Fibroblast of skin of right quadriceps (primary cell): ENCODE results near the gene CERT1.

Experiments
- DNase-seq: peaks from one replicate; pipeline ENCODE4 v3.0.0-alpha.2; 2013

Gene CERT1

GRCh38 chr5:75387806-75388205 lies 123.6 kb downstream of the CERT1 start:
- no peak for DNase-seq

DNA sequence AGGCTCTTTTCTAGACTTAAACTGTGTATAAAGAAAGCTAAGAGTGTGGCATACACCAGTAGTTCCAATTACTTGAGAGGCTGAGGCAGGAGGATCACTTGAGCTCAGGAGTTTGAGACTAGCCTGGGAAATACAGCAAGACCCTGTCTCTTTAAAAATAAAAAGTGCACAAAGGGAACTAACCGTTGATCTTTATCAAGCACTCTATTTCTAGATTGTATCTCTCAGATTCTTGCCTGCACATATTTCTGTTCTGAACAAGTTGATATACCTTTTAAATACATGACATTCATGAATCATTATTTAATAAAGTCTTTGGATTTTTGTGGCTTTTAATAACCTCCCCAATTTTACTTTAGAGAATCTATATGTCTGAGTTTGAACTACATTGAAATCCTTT lies 127.2 kb downstream of the CERT1 start:
- DNase-seq = no peak

- no peak for DNase-seq
Observed at GRCh38 chr5:75381456-75381855, 130.0 kb downstream of the CERT1 start.

DNA sequence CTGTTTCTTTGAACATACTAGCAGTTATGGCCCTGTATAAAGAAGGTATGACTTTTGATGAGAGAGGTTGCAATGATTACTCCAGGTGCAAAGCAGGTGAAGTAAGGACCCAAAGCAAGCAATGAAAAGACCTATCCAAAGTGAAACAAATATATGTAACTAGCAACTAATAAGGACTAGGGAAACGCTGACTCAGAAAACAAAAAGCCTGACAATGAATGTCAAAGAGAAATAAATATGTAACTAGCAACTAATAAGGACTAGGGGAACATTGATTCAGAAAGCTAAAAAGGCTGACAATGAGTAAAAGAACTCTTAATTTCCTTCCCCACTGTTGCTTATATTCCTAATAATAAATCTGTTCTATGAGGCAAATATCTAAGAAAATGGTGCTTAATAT lies 131.3 kb downstream of the CERT1 start:
- DNase-seq = no peak

DNA sequence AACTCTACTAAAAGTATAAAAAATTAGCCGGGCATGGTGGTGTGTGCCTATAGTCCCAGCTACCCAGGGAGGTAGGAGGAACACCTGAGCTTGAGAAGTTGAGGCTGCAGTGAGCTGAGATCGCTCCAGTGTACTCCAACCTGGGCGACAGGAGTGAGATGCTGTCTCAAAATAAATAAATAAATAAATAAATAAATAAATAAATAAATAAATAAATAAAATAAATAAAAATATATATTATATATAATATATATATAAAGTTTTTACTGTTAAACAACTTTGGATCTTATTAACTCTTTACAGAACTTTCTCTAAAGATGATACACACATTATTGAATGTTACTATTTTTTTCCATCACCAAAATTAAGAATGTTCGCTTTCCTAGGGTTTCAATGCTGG lies 136.0 kb downstream of the CERT1 start:
- DNase-seq = no peak

GRCh38 chr5:75374394-75374814 lies 137.0 kb downstream of the CERT1 start:
- no peak for DNase-seq

DNA sequence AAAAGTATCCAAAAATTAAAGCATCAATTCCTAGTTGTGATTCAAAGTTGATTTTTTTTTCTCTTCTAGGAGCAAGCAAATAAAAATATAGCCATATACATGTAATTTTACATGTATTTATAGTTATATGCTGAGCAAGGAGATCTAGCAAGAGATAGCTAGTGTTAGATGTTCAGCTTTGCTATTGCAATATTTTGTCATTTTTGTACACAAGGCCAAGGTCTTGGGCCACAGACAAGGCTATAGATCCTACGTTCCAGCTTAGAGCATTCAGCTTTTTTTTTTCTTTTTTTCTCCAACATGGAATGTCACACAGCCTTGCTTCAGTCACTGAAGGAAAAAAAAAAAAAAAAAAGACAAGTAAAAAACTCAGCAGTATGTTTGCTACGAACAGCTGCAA lies 137.6 kb downstream of the CERT1 start:
- DNase-seq = no peak

DNA sequence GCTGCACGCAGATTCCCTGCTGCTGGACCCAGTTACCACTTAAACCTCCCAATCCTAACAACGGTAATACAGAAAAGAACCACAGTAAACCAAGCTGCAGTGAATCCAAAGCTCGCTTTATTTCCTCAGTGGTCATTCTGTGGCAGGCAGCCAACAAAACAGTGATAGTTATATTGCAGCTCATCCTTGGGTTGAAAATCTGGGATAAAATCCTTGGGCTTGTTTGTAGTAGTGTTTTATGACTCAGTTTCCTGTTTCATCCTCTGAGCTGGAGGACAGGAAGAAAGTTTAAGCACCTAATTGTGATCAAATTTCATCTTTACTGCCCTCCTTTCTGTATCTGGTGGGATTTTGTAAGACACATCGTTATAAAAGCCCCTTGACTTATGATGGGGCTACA lies 143.0 kb downstream of the CERT1 start:
- DNase-seq = peak; percentile 66

GRCh38 chr5:75367401-75367800 lies 144.0 kb downstream of the CERT1 start:
- peak; percentile 52 for DNase-seq

DNA sequence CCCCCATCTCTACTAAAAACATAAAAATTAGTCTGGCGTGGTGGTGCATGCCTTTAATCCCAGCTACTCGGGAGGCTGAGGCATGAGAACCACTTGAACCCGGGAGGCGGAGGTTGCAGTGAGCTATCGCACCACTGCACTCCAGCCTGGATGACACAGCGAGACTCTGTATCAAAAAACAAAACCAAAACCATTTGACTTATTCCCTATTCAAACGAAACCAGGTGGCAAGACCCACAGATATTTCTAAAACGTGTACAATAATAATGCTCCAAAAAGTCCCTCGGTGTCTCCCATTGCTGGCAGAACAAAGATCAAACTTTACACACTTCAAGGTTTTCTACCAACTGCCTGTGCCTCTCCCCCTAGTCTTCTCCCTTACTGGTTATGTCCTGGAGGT lies 144.6 kb downstream of the CERT1 start:
- no peak for DNase-seq

GRCh38 chr5:75365740-75366139 lies 145.7 kb downstream of the CERT1 start:
- DNase-seq = no peak

- DNase-seq = no peak
Observed at GRCh38 chr5:75364571-75365280, 146.7 kb downstream of the CERT1 start.

GRCh38 chr5:75363726-75364495 lies 147.5 kb downstream of the CERT1 start:
- no peak for DNase-seq

GRCh38 chr5:75363111-75363510 lies 148.3 kb downstream of the CERT1 start:
- no peak for DNase-seq

GRCh38 chr5:75362474-75362975 lies 148.9 kb downstream of the CERT1 start:
- no peak for DNase-seq

GRCh38 chr5:75361310-75361709 lies 150.1 kb downstream of the CERT1 start:
- DNase-seq = no peak

DNA sequence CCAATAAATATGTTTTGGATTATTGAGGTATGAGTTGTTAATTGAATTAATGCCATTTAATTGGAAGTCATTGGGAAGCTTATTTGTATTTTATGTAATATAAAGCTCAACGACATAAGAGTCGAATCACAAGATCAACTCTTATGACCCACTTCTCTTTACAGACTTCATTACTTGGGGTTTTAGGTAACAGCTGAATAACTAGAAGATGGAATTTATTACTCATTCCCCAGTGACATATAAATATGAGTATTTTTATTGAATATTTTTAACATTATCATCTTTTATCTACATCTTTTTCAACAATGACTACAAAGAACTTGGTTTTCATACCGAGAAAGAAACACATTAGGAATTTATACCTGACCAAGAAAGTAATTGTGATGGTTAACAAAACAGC lies 153.3 kb downstream of the CERT1 start:
- no peak for DNase-seq

DNA sequence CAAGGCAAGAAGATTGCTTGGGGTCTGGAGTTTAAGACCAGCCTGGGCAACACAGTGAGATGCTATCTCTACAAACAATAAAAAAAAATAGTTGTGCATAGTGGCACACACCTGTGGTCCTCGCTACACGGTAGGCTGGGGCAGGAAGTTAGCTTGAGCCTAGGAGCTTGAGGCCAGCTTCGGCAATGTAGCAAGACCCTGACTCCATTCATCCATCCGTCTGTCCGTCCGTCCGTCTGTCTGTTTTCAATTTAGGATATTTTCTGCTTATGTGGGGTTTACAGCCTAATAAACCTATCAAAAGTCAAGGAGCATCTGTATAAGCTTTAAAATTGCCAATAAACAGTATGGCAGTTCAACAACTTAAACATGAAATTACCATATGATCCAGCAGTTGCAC lies 154.7 kb downstream of the CERT1 start:
- no peak for DNase-seq

DNA sequence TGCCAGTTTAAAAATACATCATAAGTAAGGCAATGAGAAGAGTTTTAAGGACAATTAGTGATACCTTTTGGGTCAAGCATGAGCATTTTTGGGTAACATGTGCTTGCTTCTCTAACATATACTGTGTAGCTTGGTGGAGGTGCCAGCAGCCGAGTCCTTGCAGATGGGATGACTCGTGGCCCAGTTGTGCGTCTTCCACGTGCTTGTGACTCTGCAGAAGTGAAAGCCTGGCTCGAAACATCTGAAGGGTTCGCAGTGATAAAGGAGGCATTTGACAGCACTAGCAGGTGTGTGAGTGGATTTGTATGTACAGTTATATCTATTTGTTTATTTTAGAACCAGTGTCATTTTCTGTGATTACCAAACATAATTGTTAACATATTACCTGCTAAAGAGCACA lies 156.2 kb downstream of the CERT1 start:
- DNase-seq = no peak

GRCh38 chr5:75351139-75351926 lies 160.1 kb downstream of the CERT1 start:
- DNase-seq = no peak

DNA sequence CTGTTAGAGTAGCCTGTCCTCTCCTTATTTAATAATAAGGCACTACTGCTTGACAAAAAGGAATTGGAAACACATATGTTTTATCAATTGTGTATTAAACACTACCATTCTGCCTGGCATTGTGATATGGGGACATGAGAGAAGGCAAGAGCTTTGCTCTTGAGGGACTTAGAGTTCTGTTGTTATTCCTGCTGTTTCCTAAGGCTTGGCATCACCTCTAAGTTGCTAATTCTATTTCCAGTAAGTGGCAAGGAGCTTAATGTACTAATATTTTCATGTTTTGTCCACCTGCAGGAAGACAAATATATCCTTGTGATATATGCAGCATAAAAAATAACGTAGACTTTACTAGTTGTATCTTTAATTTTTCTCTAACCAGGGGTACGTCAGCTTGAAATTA lies 161.8 kb downstream of the CERT1 start:
- no peak for DNase-seq

- no peak for DNase-seq
Observed at GRCh38 chr5:75348241-75348640, 163.2 kb downstream of the CERT1 start.

- DNase-seq = no peak
Observed at GRCh38 chr5:75342836-75343235, 168.6 kb downstream of the CERT1 start.

GRCh38 chr5:75341934-75342333 lies 169.5 kb downstream of the CERT1 start:
- no peak for DNase-seq
